CD14-positive monocyte (primary cell): Measurements from ENCODE around the gene SPOP. TPM values are rescaled to one million over a fixed set of nuclear protein-coding genes. Genes with fewer than 3 reads are reported as not detected.

ENCODE experiments used
- DNase-seq, 3 donors: peaks; one replicate each; pipeline ENCODE4 v3.0.0-alpha.2; 2011 to 2022
- H2AFZ ChIP-seq: 2 replicates; pipeline ENCODE4 v1.6.0; 2012; ENCODE audit warnings: mild to moderate bottlenecking, low read depth, low read length, inconsistent platforms; ENCODE audit not compliant: insufficient read depth, poor library complexity, severe bottlenecking
- H3K27ac ChIP-seq, 2 donors: 1 replicate in 1 of 2; 2 replicates in 1 of 2; pipeline ENCODE4 v1.5.1; 2012 to 2013; ENCODE audit warnings: low read length in 2 of 2, control low read depth in 1 of 2, inconsistent platforms in 1 of 2, low read depth in 1 of 2, mild to moderate bottlenecking in 1 of 2
- H3K27me3 ChIP-seq, 2 donors: one replicate each; pipeline versions ENCODE4 v1.6.0 to v1.6.1; 2011 to 2013; ENCODE audit warnings: low read length in 2 of 2; ENCODE audit not compliant: control insufficient read depth in 2 of 2, insufficient read depth in 2 of 2
- H3K36me3 ChIP-seq, 2 donors: replicated peaks in 1 of 2; 1 replicate in 1 of 2; 2 replicates in 1 of 2; pipeline versions ENCODE4 v1.5.1 to v1.6.1; 2012 to 2013; ENCODE audit warnings: low read length in 2 of 2, control low read depth in 1 of 2, inconsistent platforms in 1 of 2, mild to moderate bottlenecking in 1 of 2; ENCODE audit not compliant: insufficient read depth in 2 of 2, control insufficient read depth in 1 of 2
- H3K4me1 ChIP-seq, 2 donors: 1 replicate in 1 of 2; 2 replicates in 1 of 2; pipeline versions ENCODE4 v1.5.1 to v1.6.1; 2012 to 2013; ENCODE audit warnings: low read length in 2 of 2, control low read depth in 1 of 2, inconsistent platforms in 1 of 2, mild to moderate bottlenecking in 1 of 2, moderate library complexity in 1 of 2; ENCODE audit not compliant: insufficient read depth in 2 of 2, control insufficient read depth in 1 of 2
- H3K4me2 ChIP-seq: replicated peaks from 2 replicates; pipeline ENCODE3; 2012; ENCODE audit warnings: low read length, moderate library complexity, mild to moderate bottlenecking; ENCODE audit not compliant: poor library complexity, severe bottlenecking; ENCODE audit errors: extremely low read depth
- H3K4me3 ChIP-seq, 3 experiments: fragments of 200-600 bp in 1 of 3; sonication (generic) in 1 of 3; replicated peaks in 1 of 3; 1 replicate in 2 of 3; 2 replicates in 1 of 3; pipeline ENCODE4 v1.5.1; 2011 to 2013; ENCODE audit warnings: low read length in 3 of 3, mild to moderate bottlenecking in 3 of 3, control low read depth in 2 of 3, low read depth in 2 of 3, inconsistent platforms in 1 of 3, moderate library complexity in 1 of 3
- H3K79me2 ChIP-seq: 2 replicates; pipeline ENCODE4 v1.6.0; 2012; ENCODE audit warnings: mild to moderate bottlenecking, control low read depth, inconsistent platforms, low read length, moderate library complexity; ENCODE audit not compliant: insufficient read depth
- H3K9ac ChIP-seq: 2 replicates; pipeline ENCODE4 v1.6.0; 2017; ENCODE audit warnings: low read length, mild to moderate bottlenecking; ENCODE audit not compliant: insufficient read depth, poor library complexity, severe bottlenecking
- H3K9me3 ChIP-seq, 2 donors: replicated peaks in 1 of 2; 1 replicate in 1 of 2; 2 replicates in 1 of 2; pipeline versions ENCODE4 v1.5.1 to v1.6.1; 2012 to 2013; ENCODE audit warnings: low read length in 2 of 2, control low read depth in 1 of 2; ENCODE audit not compliant: control insufficient read depth in 1 of 2, insufficient read depth in 1 of 2
- H4K20me1 ChIP-seq: 2 replicates; pipeline ENCODE4 v1.6.0; 2012; ENCODE audit warnings: mild to moderate bottlenecking, low read length, control low read depth, moderate library complexity; ENCODE audit not compliant: insufficient read depth
- H3K27ac Mint-ChIP-seq, 7 donors: one replicate each; pipeline ENCODE4 v1.8.0; 2020; ENCODE audit warnings: mild to moderate bottlenecking in 7 of 7, mixed read lengths in 7 of 7, moderate library complexity in 6 of 7, inconsistent platforms in 2 of 7
- H3K27me3 Mint-ChIP-seq, 3 donors: one replicate each; pipeline ENCODE4 v1.8.0; 2021 to 2022; ENCODE audit warnings: low read depth in 3 of 3, mild to moderate bottlenecking in 3 of 3, mixed read lengths in 3 of 3, moderate library complexity in 3 of 3, inconsistent platforms in 1 of 3
- H3K36me3 Mint-ChIP-seq, 2 donors: one replicate each; pipeline ENCODE4 v1.8.0; 2020; ENCODE audit warnings: mixed read lengths in 2 of 2, inconsistent platforms in 1 of 2, mild to moderate bottlenecking in 1 of 2
- H3K4me1 Mint-ChIP-seq: one replicate; pipeline ENCODE4 v1.8.0; 2020; ENCODE audit warnings: mild to moderate bottlenecking, mixed read lengths
- H3K4me3 Mint-ChIP-seq, 2 donors: one replicate each; pipeline ENCODE4 v1.8.0; 2020; ENCODE audit warnings: mild to moderate bottlenecking in 2 of 2, mixed read lengths in 2 of 2, moderate library complexity in 1 of 2
- H3K9me3 Mint-ChIP-seq, 7 donors: one replicate each; pipeline ENCODE4 v1.8.0; 2020 to 2022; ENCODE audit warnings: mixed read lengths in 7 of 7, mild to moderate bottlenecking in 6 of 7, moderate library complexity in 6 of 7, inconsistent platforms in 2 of 7
- WGBS: methylation state at CpG from one replicate; pipeline ENCODE4 v1.1.5; 2013; ENCODE audit warnings: missing lambda C conversion rate; ENCODE audit not compliant: insufficient coverage; 5-methylcytosine and 5-hydroxymethylcytosine counted together
- intact Hi-C, 2 donors: fragments of 100-400 bp; cut with micrococcal nuclease; formaldehyde crosslinking; loops; one replicate each; pipeline versions ENCODE4 v1.15.0 to v1.15.1; 2023
- polyA plus RNA-seq, 3 donors: library from polyadenylated mRNA; depleted of rRNA in 1 of 3; unstranded in 2 of 3; stranded (reverse) in 1 of 3; fragments of 300-500 nt in 2 of 3; fragments of >200 nt in 1 of 3; fragmentation: Illumina TruSeq in 2 of 3; gene quantifications; 1 replicate in 2 of 3; 2 replicates in 1 of 3; pipeline ENCODE4 v1.2.3, GENCODE V29; 2012 to 2021
- TF ChIP-seq, protein P1 (sequence below): fragments of 200-600 bp; IDR thresholded peaks from one replicate; pipeline ENCODE4 v1.8.0; 2022; ENCODE audit warnings: antibody characterized with exemption, mild to moderate bottlenecking

SPOP gene
- polyA plus RNA-seq, 3 donors = 41.3 to 65.5 (median 63.2) TPM

DNA sequence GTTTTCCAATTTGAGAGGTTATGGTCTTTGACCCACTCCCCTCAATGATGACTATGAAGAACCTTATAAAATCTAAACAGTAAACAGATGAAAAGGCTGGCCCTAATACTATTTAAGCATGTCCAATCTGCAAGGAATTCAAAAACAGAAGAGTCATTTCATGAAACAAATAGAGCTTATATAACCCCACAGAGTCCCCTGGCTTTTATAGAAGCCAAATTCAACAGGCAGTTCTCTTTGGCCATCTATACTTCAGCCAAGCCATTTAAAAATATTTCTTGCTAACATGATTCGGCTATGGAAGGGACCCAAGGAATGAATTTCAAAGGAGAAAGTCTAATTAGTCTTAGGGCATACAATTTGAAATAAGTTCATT lies 43.4 kb downstream of the SPOP start:
- Mint-ChIP-seq H3K9me3 (peaks cover 0 to 3% (median 0%) of the 10 kb centered on the region in 7 donors), H3K27me3 (peaks cover 0 to 1% (median 1%) of the 10 kb centered on the region in 3 donors), H3K36me3 (peaks cover 8 to 33% of the 10 kb centered on the region in 2 donors), H3K4me3 (no peak overlapping the region), H3K27ac (peak overlapping the region in 2 of 7 donors; percentile 23 to 40), H3K4me1 (peaks cover 7% of the 10 kb centered on the region)
- H3K4me3 ChIP-seq = no peak overlapping the region
- H2AFZ ChIP-seq = no peak overlapping the region
- intact Hi-C loops = no loop called here
- no peaks in the 10 kb centered on the region for H3K27me3 ChIP-seq
- H3K9me3 ChIP-seq = no peaks in the 10 kb centered on the region
- H3K4me2 ChIP-seq = no peak overlapping the region
- DNase-seq = no peak
- WGBS = no CpG with 5 or more reads among the region's 1 CpG
- TF ChIP-seq, protein P1, sequence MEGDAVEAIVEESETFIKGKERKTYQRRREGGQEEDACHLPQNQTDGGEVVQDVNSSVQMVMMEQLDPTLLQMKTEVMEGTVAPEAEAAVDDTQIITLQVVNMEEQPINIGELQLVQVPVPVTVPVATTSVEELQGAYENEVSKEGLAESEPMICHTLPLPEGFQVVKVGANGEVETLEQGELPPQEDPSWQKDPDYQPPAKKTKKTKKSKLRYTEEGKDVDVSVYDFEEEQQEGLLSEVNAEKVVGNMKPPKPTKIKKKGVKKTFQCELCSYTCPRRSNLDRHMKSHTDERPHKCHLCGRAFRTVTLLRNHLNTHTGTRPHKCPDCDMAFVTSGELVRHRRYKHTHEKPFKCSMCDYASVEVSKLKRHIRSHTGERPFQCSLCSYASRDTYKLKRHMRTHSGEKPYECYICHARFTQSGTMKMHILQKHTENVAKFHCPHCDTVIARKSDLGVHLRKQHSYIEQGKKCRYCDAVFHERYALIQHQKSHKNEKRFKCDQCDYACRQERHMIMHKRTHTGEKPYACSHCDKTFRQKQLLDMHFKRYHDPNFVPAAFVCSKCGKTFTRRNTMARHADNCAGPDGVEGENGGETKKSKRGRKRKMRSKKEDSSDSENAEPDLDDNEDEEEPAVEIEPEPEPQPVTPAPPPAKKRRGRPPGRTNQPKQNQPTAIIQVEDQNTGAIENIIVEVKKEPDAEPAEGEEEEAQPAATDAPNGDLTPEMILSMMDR = no peak
- no peak overlapping the region for H3K9ac ChIP-seq
- H3K79me2 ChIP-seq = peaks cover 80% of the 10 kb centered on the region
- peak overlapping the region in 1 of 2 donors; percentile 20 for H3K27ac ChIP-seq
- peaks cover 4 to 26% of the 10 kb centered on the region in 2 donors for H3K36me3 ChIP-seq
- no peaks in the 10 kb centered on the region for H3K4me1 ChIP-seq
- H4K20me1 ChIP-seq = peaks cover 100% of the 10 kb centered on the region

- Histone ChIP-seq H3K9me3 (no peaks in the 10 kb centered on the region), H3K27me3 (no peaks in the 10 kb centered on the region), H4K20me1 (peaks cover 100% of the 10 kb centered on the region), H2AFZ (no peak overlapping the region), H3K27ac (peak overlapping the region in 1 of 2 donors; percentile 20), H3K79me2 (peaks cover 80% of the 10 kb centered on the region), H3K36me3 (peaks cover 4 to 22% of the 10 kb centered on the region in 2 donors), H3K4me3 (no peak overlapping the region), H3K9ac (no peak overlapping the region), H3K4me1 (no peaks in the 10 kb centered on the region), H3K4me2 (no peak overlapping the region)
- H3K4me3 Mint-ChIP-seq = no peak overlapping the region
- H3K9me3 Mint-ChIP-seq = peaks cover 0 to under 1% (median 0%) of the 10 kb centered on the region in 7 donors
- H3K4me1 Mint-ChIP-seq = peaks cover 7% of the 10 kb centered on the region
- peak overlapping the region in 3 of 7 donors; percentile 3 to 40 (median 37) for H3K27ac Mint-ChIP-seq
- DNase-seq = no peak
- WGBS = no CpG with 5 or more reads among the region's 4 CpGs
- TF ChIP-seq, protein P1 = no peak
- intact Hi-C loops = no loop called here
- peaks cover 0 to 1% (median 1%) of the 10 kb centered on the region in 3 donors for H3K27me3 Mint-ChIP-seq
- H3K36me3 Mint-ChIP-seq = peaks cover 8 to 31% of the 10 kb centered on the region in 2 donors
Measured at GRCh38 chr17:49633762-49634484, 44.0 kb downstream of the SPOP start.
